HUES6 (cell line): ENCODE results near the gene BPIFA2.

Experiments
- H3K27ac ChIP-seq: 2 replicates; pipeline ENCODE4 v1.7.0; 2013; ENCODE audit warnings: low read depth, mild to moderate bottlenecking, low read length, inconsistent platforms
- H3K27me3 ChIP-seq: 2 replicates; pipeline ENCODE4 v1.6.1; 2013; ENCODE audit warnings: low read length; ENCODE audit not compliant: control insufficient read depth, insufficient read depth
- H3K36me3 ChIP-seq: 2 replicates; pipeline ENCODE4 v1.6.1; 2013; ENCODE audit warnings: low read length; ENCODE audit not compliant: control insufficient read depth, insufficient read depth
- H3K4me1 ChIP-seq: 2 replicates; pipeline ENCODE4 v1.6.1; 2013; ENCODE audit warnings: low read length; ENCODE audit not compliant: control insufficient read depth, insufficient read depth
- H3K4me3 ChIP-seq: 2 replicates; pipeline ENCODE4 v1.5.1; 2013; ENCODE audit warnings: low read depth, low read length
- H3K9ac ChIP-seq: one replicate; pipeline ENCODE4 v1.6.1; 2013; ENCODE audit warnings: mild to moderate bottlenecking, low read length
- H3K9me3 ChIP-seq: 2 replicates; pipeline ENCODE4 v1.6.1; 2013; ENCODE audit warnings: low read depth, low read length; ENCODE audit not compliant: control insufficient read depth, insufficient read depth

The BPIFA2 gene

DNA sequence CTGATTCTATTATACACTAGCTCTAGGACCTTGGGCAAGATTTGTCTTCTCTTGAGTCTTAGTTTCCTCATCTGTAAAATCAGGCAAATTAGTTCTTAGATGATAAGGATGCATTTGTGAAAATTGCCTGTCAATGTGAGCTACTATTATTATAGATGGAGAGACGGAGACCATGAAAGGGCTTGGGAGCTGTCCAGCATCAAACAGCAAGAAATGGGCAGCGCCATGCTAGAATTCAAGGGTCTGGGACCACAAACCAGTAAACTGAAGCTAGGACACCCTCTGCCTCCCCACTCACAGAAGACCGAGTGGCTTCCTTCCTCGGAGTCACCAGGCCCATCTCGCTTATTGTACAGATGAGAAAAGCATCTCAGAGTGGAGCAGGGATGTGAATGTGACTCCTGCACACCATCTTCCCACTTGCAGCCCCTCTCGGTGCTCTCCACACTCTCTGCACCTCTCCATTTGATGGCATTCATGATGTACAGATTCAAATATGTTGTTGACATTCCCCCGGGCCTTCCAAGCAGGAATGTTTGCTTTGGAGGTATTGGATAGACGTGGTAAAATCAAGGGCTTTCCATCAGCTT lies 25.0 kb downstream of the BPIFA2 start:
- no peaks in the 10 kb centered on the region for H3K4me1 ChIP-seq
- peaks cover 23% of the 10 kb centered on the region; the same call in 1 of the 2 replicates for H3K27me3 ChIP-seq

DNA sequence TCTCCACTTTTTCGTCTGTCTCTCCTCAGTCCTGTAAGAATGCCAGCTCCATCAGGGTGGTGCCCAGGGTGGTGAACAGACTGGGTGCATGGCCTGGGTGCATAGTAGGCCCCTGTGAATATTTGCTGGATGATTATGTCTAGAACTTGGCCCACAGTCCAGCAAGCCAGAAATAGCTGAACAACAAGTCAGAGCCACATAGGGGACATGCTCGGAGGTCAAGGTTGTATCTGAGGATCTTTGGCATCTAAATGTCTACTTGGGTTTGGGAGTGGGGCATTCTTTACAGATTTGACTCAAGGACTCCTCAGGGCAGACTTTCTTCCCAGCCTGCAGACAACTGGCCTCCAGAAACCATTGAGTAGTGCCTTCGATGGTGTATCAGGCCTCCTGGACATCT lies 31.1 kb downstream of the BPIFA2 start:
- Histone ChIP-seq H3K36me3 (no peaks in the 10 kb centered on the region), H3K27me3 (peaks cover 45% of the 10 kb centered on the region; the same call in 1 of the 2 replicates), H3K27ac (no peak overlapping the region), H3K9ac (no peak overlapping the region), H3K9me3 (no peaks in the 10 kb centered on the region), H3K4me1 (no peaks in the 10 kb centered on the region), H3K4me3 (no peak overlapping the region)

More for the DNA sequence above, 25.0 kb downstream of the BPIFA2 start:
- Histone ChIP-seq H3K36me3 (no peaks in the 10 kb centered on the region), H3K9me3 (no peaks in the 10 kb centered on the region), H3K9ac (no peak overlapping the region), H3K27ac (no peak overlapping the region), H3K4me3 (no peak overlapping the region)

DNA sequence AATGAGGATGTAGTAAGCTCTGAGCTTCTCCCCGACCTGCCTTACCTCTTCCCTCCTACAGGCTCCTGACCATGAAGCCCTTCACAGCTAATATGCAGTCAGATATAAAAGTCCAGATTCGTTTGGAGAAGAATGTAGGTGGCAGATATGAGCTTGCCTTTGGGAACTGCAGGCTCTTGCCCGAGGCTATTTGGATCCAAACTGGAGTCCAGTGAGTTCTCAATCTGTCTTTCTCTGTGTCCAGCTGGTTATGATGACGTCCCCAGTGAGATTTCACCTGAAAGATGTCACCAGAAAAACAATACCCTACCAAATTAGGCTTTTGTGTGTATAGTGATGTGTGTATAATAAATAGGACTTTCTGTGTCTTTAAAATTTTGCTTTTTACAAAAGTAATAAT lies 34.5 kb downstream of the BPIFA2 start:
- Histone ChIP-seq H3K9me3 (no peaks in the 10 kb centered on the region), H3K4me3 (no peak overlapping the region), H3K9ac (no peak overlapping the region), H3K36me3 (no peaks in the 10 kb centered on the region), H3K27ac (no peak overlapping the region), H3K27me3 (peaks cover 51% of the 10 kb centered on the region; the same call in 1 of the 2 replicates), H3K4me1 (no peaks in the 10 kb centered on the region)

DNA sequence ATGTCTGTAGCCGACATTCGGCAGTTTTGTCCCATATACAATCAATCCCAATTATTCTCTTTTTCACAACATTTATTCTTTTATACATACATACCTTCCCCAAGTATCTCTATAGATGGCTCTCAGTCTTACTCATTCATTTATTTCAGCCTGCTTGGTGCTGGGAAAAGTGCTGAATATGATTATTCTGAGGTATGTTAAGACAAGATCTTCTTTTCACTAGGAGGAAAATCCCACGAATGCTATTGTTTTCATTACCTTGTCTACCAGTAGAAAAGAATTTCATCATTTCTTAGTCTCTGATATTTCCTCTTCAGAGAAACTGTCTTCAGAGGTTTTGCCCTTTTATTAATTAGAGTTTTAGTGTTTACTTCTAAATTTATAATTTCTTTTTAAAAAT lies 35.5 kb downstream of the BPIFA2 start:
- Histone ChIP-seq H3K27ac (no peak overlapping the region), H3K9ac (no peak overlapping the region), H3K27me3 (peaks cover 52% of the 10 kb centered on the region; the same call in 1 of the 2 replicates), H3K4me3 (no peak overlapping the region), H3K4me1 (no peaks in the 10 kb centered on the region), H3K36me3 (no peaks in the 10 kb centered on the region), H3K9me3 (no peaks in the 10 kb centered on the region)

DNA sequence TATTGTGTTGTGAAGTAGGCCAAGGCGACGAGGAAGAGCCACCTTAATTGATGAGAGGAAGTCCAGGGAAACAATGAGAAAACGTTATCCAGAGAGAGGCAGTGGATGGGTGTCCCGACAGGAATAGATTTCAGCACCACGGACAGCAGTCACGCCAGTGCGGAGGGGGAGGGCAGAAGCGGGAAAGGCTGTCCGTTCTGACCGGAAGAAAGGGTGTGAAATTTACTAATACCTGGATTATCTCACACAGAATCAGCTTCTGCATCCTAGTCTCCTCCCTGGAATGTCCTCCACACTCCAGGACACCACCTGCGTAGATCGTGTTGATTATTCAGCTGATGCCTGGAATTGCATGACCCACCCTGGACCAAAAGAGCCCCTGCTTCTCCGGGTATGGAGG lies 41.8 kb downstream of the BPIFA2 start:
- Histone ChIP-seq H3K4me1 (no peaks in the 10 kb centered on the region), H3K9ac (no peak overlapping the region), H3K27me3 (peaks cover 51% of the 10 kb centered on the region; the same call in 1 of the 2 replicates), H3K36me3 (no peaks in the 10 kb centered on the region), H3K27ac (no peak overlapping the region), H3K4me3 (no peak overlapping the region), H3K9me3 (no peaks in the 10 kb centered on the region)

DNA sequence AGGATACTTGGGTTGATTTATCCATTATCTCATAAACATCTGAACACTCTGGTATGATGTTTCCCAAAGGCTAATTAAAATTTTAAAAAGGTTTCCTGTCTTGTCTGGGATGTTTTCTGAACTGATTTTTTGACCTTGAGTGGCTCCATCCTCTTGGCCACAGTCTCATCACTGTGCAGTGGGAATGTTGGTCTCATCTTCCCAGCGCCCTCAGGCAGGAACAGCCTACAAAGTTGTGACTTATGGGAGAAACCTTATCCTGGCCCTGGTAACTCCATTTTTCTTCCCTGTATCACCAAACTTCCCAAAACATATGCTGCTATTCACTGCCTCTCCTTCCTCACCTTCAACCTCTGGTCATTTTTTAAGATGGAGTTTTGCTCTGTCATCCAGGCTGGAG lies 42.4 kb downstream of the BPIFA2 start:
- no peaks in the 10 kb centered on the region for H3K9me3 ChIP-seq
- H3K27me3 ChIP-seq: peaks cover 56% of the 10 kb centered on the region; the same call in 1 of the 2 replicates
- H3K4me1 ChIP-seq: no peaks in the 10 kb centered on the region
- no peak overlapping the region for H3K27ac ChIP-seq
- no peak overlapping the region for H3K4me3 ChIP-seq
- H3K9ac ChIP-seq: no peak overlapping the region
- no peaks in the 10 kb centered on the region for H3K36me3 ChIP-seq

DNA sequence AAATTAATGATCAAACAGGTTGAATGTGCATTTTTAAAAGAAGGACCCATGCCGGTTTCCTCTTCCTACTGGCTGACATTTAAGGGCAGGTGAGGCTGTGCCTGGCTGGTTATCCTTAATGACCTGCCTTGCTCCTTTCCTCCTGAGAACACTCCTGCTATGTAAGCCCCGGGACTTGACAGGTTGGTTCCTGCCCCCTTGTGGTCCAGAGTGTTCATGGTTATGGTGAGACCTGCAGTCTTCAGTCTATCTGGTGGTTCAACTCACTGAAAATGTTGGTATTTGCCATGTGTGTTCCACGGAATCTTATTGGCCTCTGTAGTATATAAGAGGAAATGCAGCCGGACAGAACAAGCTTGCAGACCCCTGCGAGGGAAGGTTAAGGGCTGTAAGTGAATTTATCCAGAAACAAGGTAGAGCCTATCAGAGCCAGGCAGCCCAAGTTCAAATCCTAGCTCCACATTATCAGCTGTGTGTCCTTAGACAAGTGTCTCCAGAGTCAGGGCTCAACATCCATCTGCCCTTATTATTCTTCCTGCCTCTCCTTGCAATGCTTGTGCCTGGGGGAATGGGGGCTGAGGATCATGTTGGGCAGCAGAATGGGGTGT lies 44.0 kb downstream of the BPIFA2 start:
- Histone ChIP-seq H3K4me1 (no peaks in the 10 kb centered on the region), H3K36me3 (no peaks in the 10 kb centered on the region), H3K9me3 (no peaks in the 10 kb centered on the region), H3K27me3 (peaks cover 49% of the 10 kb centered on the region; the same call in 1 of the 2 replicates), H3K9ac (no peak overlapping the region), H3K27ac (no peak overlapping the region), H3K4me3 (no peak overlapping the region)

DNA sequence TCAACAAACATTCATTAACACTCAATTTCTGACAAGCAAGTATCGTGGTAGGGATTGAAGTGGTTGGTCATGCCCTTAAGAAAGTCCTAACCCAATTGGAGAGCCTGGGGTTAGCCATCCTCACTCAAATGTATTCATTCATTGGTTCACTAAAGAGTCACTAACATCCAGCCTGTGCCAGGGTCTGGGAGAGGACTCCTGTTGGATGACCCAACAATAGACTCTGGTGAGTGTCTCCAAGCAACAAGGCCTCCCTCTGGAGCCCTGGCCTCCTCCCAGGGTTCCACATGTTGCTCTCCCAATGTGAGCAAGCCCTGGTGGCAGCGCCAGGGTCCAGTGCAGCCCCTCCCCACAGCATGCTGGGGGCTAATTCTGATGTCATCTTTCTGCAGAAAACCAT lies 49.1 kb downstream of the BPIFA2 start, which contains the start of gene BPIFA3:
BPIFA3 (plus strand) TSS at position 301 of the 400 bp plus-strand sequence. CDS start 185 bp downstream, outside the sequence.
- Histone ChIP-seq H3K36me3 (no peaks in the 10 kb centered on the region), H3K9ac (no peak within 1 kb of the TSS), H3K4me3 (no peak within 1 kb of the TSS), H3K27me3 (peaks cover 29% of the 10 kb centered on the region; the same call in 1 of the 2 replicates), H3K9me3 (no peaks in the 10 kb centered on the region), H3K4me1 (no peaks in the 10 kb centered on the region), H3K27ac (no peak within 1 kb of the TSS)

DNA sequence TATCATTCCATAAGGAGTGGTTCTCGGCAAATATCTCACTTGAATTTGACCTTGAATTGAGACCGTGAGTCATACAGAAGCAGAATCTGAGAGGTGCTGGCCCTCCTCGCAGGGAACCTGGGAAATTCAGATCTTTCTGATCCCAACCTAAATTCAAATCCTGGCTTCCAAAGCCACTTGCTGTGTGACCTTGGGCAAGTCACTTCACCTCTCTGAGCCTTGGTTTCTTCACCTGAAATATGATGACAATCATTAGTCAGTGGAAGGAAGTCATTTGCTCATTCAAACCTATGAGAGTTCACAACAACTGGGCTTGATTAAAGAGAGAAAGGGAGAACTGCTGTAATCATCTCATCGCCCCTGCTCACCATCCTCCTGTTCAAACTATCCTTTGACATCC lies 56.4 kb downstream of the BPIFA2 start:
- H3K4me1 ChIP-seq: no peaks in the 10 kb centered on the region

DNA sequence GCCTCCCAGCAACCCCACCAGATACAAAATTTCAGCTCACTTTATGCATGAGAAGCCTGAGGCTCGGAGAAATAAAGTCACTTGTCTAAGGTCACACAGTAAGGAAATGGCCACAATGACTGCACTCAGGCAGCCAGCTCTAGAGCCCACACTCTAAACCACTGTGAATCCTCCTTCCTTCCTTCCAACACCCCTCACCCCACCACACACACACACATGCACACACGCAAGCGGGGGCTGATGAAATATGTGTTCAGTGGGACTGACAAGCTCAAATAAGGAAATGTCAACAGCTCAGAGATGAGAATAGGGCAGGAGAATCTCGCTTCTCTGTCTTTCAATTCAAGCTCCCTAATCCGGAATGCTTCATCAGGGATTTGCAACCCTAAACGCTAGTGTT lies 61.9 kb downstream of the BPIFA2 start:
- Histone ChIP-seq H3K36me3 (no peaks in the 10 kb centered on the region), H3K9me3 (no peaks in the 10 kb centered on the region), H3K27ac (no peak overlapping the region), H3K9ac (no peak overlapping the region), H3K4me1 (no peaks in the 10 kb centered on the region), H3K4me3 (no peak overlapping the region), H3K27me3 (peaks cover 33% of the 10 kb centered on the region; the same call in 1 of the 2 replicates)

More for the DNA sequence above, 56.4 kb downstream of the BPIFA2 start:
- no peaks in the 10 kb centered on the region for H3K36me3 ChIP-seq
- H3K27me3 ChIP-seq: peaks cover 30% of the 10 kb centered on the region; the same call in 1 of the 2 replicates
- H3K4me3 ChIP-seq: no peak overlapping the region
- no peak overlapping the region for H3K27ac ChIP-seq
- no peaks in the 10 kb centered on the region for H3K9me3 ChIP-seq
- H3K9ac ChIP-seq: no peak overlapping the region
